Lung (tissue), 12 donors: Measurements from ENCODE around the gene FIS1. TPM values are rescaled to one million over a fixed set of nuclear protein-coding genes. Genes with fewer than 3 reads are reported as not detected.

Experiments used
- ATAC-seq: fragments of 200-7000 bp; cut with Tn5 transposase; one replicate; pipeline ENCODE4 v1.9.1; 2020; ENCODE audit warnings: moderate number of reproducible peaks; ENCODE audit not compliant: insufficient read depth, low FRiP score
- DNase-seq, 3 donors: peaks; one replicate each; pipeline ENCODE4 v3.0.0-alpha.2; 2013 to 2017
- H3K27ac ChIP-seq, 2 donors: one replicate each; pipeline ENCODE4 v1.5.1; 2013; ENCODE audit warnings: mild to moderate bottlenecking in 2 of 2, moderate library complexity in 2 of 2, control low read depth in 1 of 2, inconsistent platforms in 1 of 2, low read depth in 1 of 2, low read length in 1 of 2
- H3K27me3 ChIP-seq, 3 donors: one replicate each; pipeline ENCODE4 v1.5.1; 2013; ENCODE audit warnings: low read length in 2 of 3; ENCODE audit not compliant: control insufficient read depth in 3 of 3, insufficient read depth in 3 of 3
- H3K36me3 ChIP-seq, 4 donors: one replicate each; pipeline ENCODE4 v1.5.1; 2013; ENCODE audit warnings: low read length in 4 of 4, mild to moderate bottlenecking in 1 of 4, moderate library complexity in 1 of 4; ENCODE audit not compliant: control insufficient read depth in 4 of 4, insufficient read depth in 4 of 4
- H3K4me1 ChIP-seq, 5 donors: one replicate each; pipeline ENCODE4 v1.5.1; 2013; ENCODE audit warnings: low read length in 5 of 5, mild to moderate bottlenecking in 2 of 5, moderate library complexity in 1 of 5; ENCODE audit not compliant: control insufficient read depth in 5 of 5, insufficient read depth in 5 of 5
- H3K4me3 ChIP-seq: one replicate; pipeline ENCODE4 v1.5.1; 2013; ENCODE audit warnings: mild to moderate bottlenecking, control low read depth, moderate library complexity
- H3K9ac ChIP-seq, 2 donors: one replicate each; pipeline ENCODE4 v1.5.1; 2013; ENCODE audit warnings: low read length in 2 of 2, control low read depth in 1 of 2; ENCODE audit not compliant: insufficient read depth in 1 of 2
- H3K9me3 ChIP-seq, 4 donors: one replicate each; pipeline ENCODE4 v1.5.1; 2013; ENCODE audit warnings: low read length in 3 of 4, mild to moderate bottlenecking in 1 of 4, moderate library complexity in 1 of 4; ENCODE audit not compliant: control insufficient read depth in 4 of 4, insufficient read depth in 3 of 4
- CTCF ChIP-seq: IDR thresholded peaks from 2 replicates; pipeline ENCODE4 v1.5.1; 2012; ENCODE audit warnings: mild to moderate bottlenecking; ENCODE audit errors: control extremely low read depth, extremely low read depth
- WGBS, 2 donors: extraction: QIAGEN DNeasy Blood & Tissue Kit; methylation state at CpG; one replicate each; pipeline ENCODE4 v1.1.7; 2013; 5-methylcytosine and 5-hydroxymethylcytosine counted together
- polyA plus RNA-seq, 2 donors: library from polyadenylated mRNA; stranded (reverse); fragments of 200-250 nt; gene quantifications; one replicate each; pipeline ENCODE4 v1.2.1, GENCODE V29; 2013
- total RNA-seq, 2 donors: library from RNA; depleted of rRNA in 1 of 2; stranded (reverse); fragments of >200 nt in 1 of 2; gene quantifications; one replicate each; pipeline ENCODE4 v1.2.1, GENCODE V29; 2014 to 2021
- donor health status: control.
- donor health status: control.
- donor health status: Bipolar disorder and iron deficiency.
- donor health status: healthy.
- donor health status: DM: yes; HTN: yes; CAD: no.

The FIS1 gene
- total and polyA plus RNA-seq, 4 donors = 109 to 235 (median 159) TPM

- Histone ChIP-seq H3K9ac (peak overlapping the region; percentile 29 to 70), H3K4me1 (peaks cover 2 to 8% (median 5%) of the 10 kb centered on the region in 5 donors), H3K4me3 (peak overlapping the region; percentile 80), H3K9me3 (no peaks in the 10 kb centered on the region), H3K36me3 (peaks cover 0 to 6% (median 3%) of the 10 kb centered on the region in 4 donors), H3K27ac (peak overlapping the region; percentile 29 to 90), H3K27me3 (no peaks in the 10 kb centered on the region)
- DNase-seq (peak; percentile 98 to 99 (median 98)), ATAC-seq (peak; percentile 100)
- 1% methylated on average over 55 of the region's 55 CpGs for WGBS, 2 donors
- TF ChIP-seq CTCF = no peak
Observed at GRCh38 chr7:101251871-101252659, 7.2 kb upstream of the FIS1 start.

GRCh38 chr7:101250324-101250723 is 5.4 kb upstream of the FIS1 start:
- Histone ChIP-seq H3K9me3 (no peaks in the 10 kb centered on the region), H3K4me3 (no peak overlapping the region)

GRCh38 chr7:101248276-101248675 is 3.4 kb upstream of the FIS1 start:
- Histone ChIP-seq H3K27ac (no peak overlapping the region), H3K27me3 (no peaks in the 10 kb centered on the region), H3K9me3 (no peaks in the 10 kb centered on the region), H3K9ac (no peak overlapping the region), H3K4me3 (no peak overlapping the region), H3K36me3 (peaks cover 0 to 6% (median 6%) of the 10 kb centered on the region in 4 donors), H3K4me1 (peaks cover 8 to 23% (median 17%) of the 10 kb centered on the region in 5 donors)
- no peak for TF ChIP-seq CTCF
- no peak for ATAC-seq
- WGBS, 2 donors = 95 to 98% methylated on average over 5 of the region's 5 CpGs
- DNase-seq = no peak

More at GRCh38 chr7:101250324-101250723, 5.4 kb upstream of the FIS1 start:
- H3K9ac ChIP-seq = no peak overlapping the region
- no peak for TF ChIP-seq CTCF
- H3K36me3 ChIP-seq = peaks cover 0 to 6% (median 3%) of the 10 kb centered on the region in 4 donors
- DNase-seq = no peak
- peaks cover 2 to 12% (median 11%) of the 10 kb centered on the region in 5 donors for H3K4me1 ChIP-seq
- WGBS, 2 donors = 92 to 94% methylated on average over 3 of the region's 3 CpGs
- H3K27me3 ChIP-seq = no peaks in the 10 kb centered on the region
- no peak for ATAC-seq
- no peak overlapping the region for H3K27ac ChIP-seq
